T-helper 17 cell (primary cell): ENCODE measurements around the gene FOSL2. TPM values are rescaled to one million over a fixed set of nuclear protein-coding genes. Genes with fewer than 3 reads are reported as not detected.

ENCODE experiments used
- ATAC-seq: fragments of 150-1000 bp; cut with Tn5 transposase; 2 replicates; pipeline ENCODE4 v1.10.0; 2021; ENCODE audit warnings: mild to moderate bottlenecking, moderate library complexity
- DNase-seq, 3 donors: peaks; one replicate each; pipeline versions ENCODE4 v3.0.0 to v3.0.0-alpha.2; 2020 to 2021
- H3K9me3 ChIP-seq: one replicate; pipeline ENCODE4 v1.7.0; 2013; ENCODE audit warnings: low read length, mild to moderate bottlenecking; ENCODE audit not compliant: control insufficient read depth, poor library complexity, severe bottlenecking
- H3K27ac Mint-ChIP-seq: one replicate; pipeline ENCODE4 v1.8.0; 2022; ENCODE audit warnings: mild to moderate bottlenecking, moderate library complexity, mixed read lengths
- H3K27me3 Mint-ChIP-seq: one replicate; pipeline ENCODE4 v1.8.0; 2022; ENCODE audit warnings: mixed read lengths
- H3K36me3 Mint-ChIP-seq: one replicate; pipeline ENCODE4 v1.8.0; 2022; ENCODE audit warnings: low read depth, mixed read lengths
- H3K4me1 Mint-ChIP-seq: one replicate; pipeline ENCODE4 v1.8.0; 2022; ENCODE audit warnings: mild to moderate bottlenecking, mixed read lengths
- H3K4me3 Mint-ChIP-seq: one replicate; pipeline ENCODE4 v1.8.0; 2022; ENCODE audit warnings: mild to moderate bottlenecking, moderate library complexity, mixed read lengths
- total RNA-seq, 4 donors: library from RNA in 2 of 4; stranded (reverse) in 2 of 4; gene quantifications; one replicate each; pipeline ENCODE4 v1.2.3 and lab custom pipeline; 2022 to 2026

The FOSL2 gene
- total RNA-seq (100 to 1,000 TPM; 114 to 153 TPM), total RNA-seq (lab: John Stamatoyannopoulos, UW) (105 to 227 reads per million in 2 donors)

GRCh38 chr2:28392297-28393113 lies at the start of gene FOSL2:
TSS of gene FOSL2 (plus strand) at chr2:28392858. CDS start at chr2:28393721, 863 bp downstream.
- Mint-ChIP-seq H3K4me1 (peaks cover 20% of the 10 kb centered on the region), H3K36me3 (peaks cover 2% of the 10 kb centered on the region), H3K4me3 (peak within 1 kb of the TSS; percentile 90), H3K27ac (peak within 1 kb of the TSS; percentile 93), H3K27me3 (no peaks in the 10 kb centered on the region)
- DNase-seq (peak; percentile 86 to 93 (median 89)), ATAC-seq (peak; percentile 77)
- no peaks in the 10 kb centered on the region for H3K9me3 ChIP-seq

- ATAC-seq (no peak), DNase-seq (no peak)
- Mint-ChIP-seq H3K4me1 (peaks cover 17% of the 10 kb centered on the region), H3K27ac (peak overlapping the region; percentile 8), H3K27me3 (no peaks in the 10 kb centered on the region), H3K36me3 (peaks cover 4% of the 10 kb centered on the region), H3K4me3 (no peak overlapping the region)
- H3K9me3 ChIP-seq: no peaks in the 10 kb centered on the region
Observed at GRCh38 chr2:28343184-28343942, 49.3 kb upstream of the FOSL2 start.

GRCh38 chr2:28343971-28344715 lies 48.5 kb upstream of the FOSL2 start:
- ATAC-seq (no peak), DNase-seq (no peak)
- H3K36me3 Mint-ChIP-seq: peaks cover 2% of the 10 kb centered on the region
- H3K4me1 Mint-ChIP-seq: peaks cover 24% of the 10 kb centered on the region
- H3K4me3 Mint-ChIP-seq: no peak overlapping the region
- H3K27ac Mint-ChIP-seq: no peak overlapping the region
- H3K9me3 ChIP-seq: no peaks in the 10 kb centered on the region
- H3K27me3 Mint-ChIP-seq: no peaks in the 10 kb centered on the region

GRCh38 chr2:28344756-28345373 lies 47.8 kb upstream of the FOSL2 start:
- H3K36me3 Mint-ChIP-seq: no peaks in the 10 kb centered on the region
- peaks cover 27% of the 10 kb centered on the region for H3K4me1 Mint-ChIP-seq
- peak overlapping the region; percentile 85 for H3K27ac Mint-ChIP-seq
- H3K9me3 ChIP-seq: no peaks in the 10 kb centered on the region
- H3K27me3 Mint-ChIP-seq: no peaks in the 10 kb centered on the region
- no peak overlapping the region for H3K4me3 Mint-ChIP-seq
- DNase-seq (no peak), ATAC-seq (no peak)

- ATAC-seq: no peak
- Mint-ChIP-seq H3K4me1 (peaks cover 27% of the 10 kb centered on the region), H3K4me3 (no peak overlapping the region), H3K27ac (peak overlapping the region; percentile 85), H3K27me3 (no peaks in the 10 kb centered on the region), H3K36me3 (no peaks in the 10 kb centered on the region)
- H3K9me3 ChIP-seq: no peaks in the 10 kb centered on the region
- DNase-seq: no peak
Observed at GRCh38 chr2:28345619-28346018, 47.0 kb upstream of the FOSL2 start.

- H3K9me3 ChIP-seq: no peaks in the 10 kb centered on the region
- H3K4me3 Mint-ChIP-seq: no peak overlapping the region
- no peak for DNase-seq
- no peaks in the 10 kb centered on the region for H3K27me3 Mint-ChIP-seq
- H3K36me3 Mint-ChIP-seq: no peaks in the 10 kb centered on the region
- H3K4me1 Mint-ChIP-seq: peaks cover 27% of the 10 kb centered on the region
- H3K27ac Mint-ChIP-seq: peak overlapping the region; percentile 85
- ATAC-seq: no peak
Observed at GRCh38 chr2:28346587-28346986, 46.1 kb upstream of the FOSL2 start.

- Mint-ChIP-seq H3K27me3 (no peaks in the 10 kb centered on the region), H3K4me3 (peak overlapping the region; percentile 84), H3K27ac (peak overlapping the region; percentile 85), H3K36me3 (no peaks in the 10 kb centered on the region), H3K4me1 (peaks cover 29% of the 10 kb centered on the region)
- no peaks in the 10 kb centered on the region for H3K9me3 ChIP-seq
- ATAC-seq (no peak), DNase-seq (no peak)
Observed at GRCh38 chr2:28347193-28347592, 45.5 kb upstream of the FOSL2 start.

- peaks cover 29% of the 10 kb centered on the region for H3K4me1 Mint-ChIP-seq
- no peaks in the 10 kb centered on the region for H3K36me3 Mint-ChIP-seq
- DNase-seq (no peak), ATAC-seq (no peak)
- peak overlapping the region; percentile 84 for H3K4me3 Mint-ChIP-seq
- H3K27ac Mint-ChIP-seq: peak overlapping the region; percentile 85
- no peaks in the 10 kb centered on the region for H3K27me3 Mint-ChIP-seq
- no peaks in the 10 kb centered on the region for H3K9me3 ChIP-seq
Observed at GRCh38 chr2:28347596-28347995, 45.1 kb upstream of the FOSL2 start.

- Mint-ChIP-seq H3K4me3 (peak overlapping the region; percentile 84), H3K4me1 (peaks cover 26% of the 10 kb centered on the region), H3K27ac (peak overlapping the region; percentile 85), H3K27me3 (no peaks in the 10 kb centered on the region), H3K36me3 (no peaks in the 10 kb centered on the region)
- ATAC-seq (peak; percentile 94), DNase-seq (peak; percentile 28 to 38 (median 33))
- H3K9me3 ChIP-seq: no peaks in the 10 kb centered on the region
Observed at GRCh38 chr2:28348149-28348567, 44.5 kb upstream of the FOSL2 start.

- Mint-ChIP-seq H3K4me1 (peaks cover 26% of the 10 kb centered on the region), H3K27ac (peak overlapping the region; percentile 85), H3K4me3 (peak overlapping the region; percentile 84), H3K36me3 (no peaks in the 10 kb centered on the region), H3K27me3 (no peaks in the 10 kb centered on the region)
- no peaks in the 10 kb centered on the region for H3K9me3 ChIP-seq
- no peak for ATAC-seq
- DNase-seq: no peak
Observed at GRCh38 chr2:28348921-28349320, 43.7 kb upstream of the FOSL2 start.

- no peak overlapping the region for H3K4me3 Mint-ChIP-seq
Observed at GRCh38 chr2:28349546-28350165, 43.0 kb upstream of the FOSL2 start.

GRCh38 chr2:28350196-28350595 lies 42.5 kb upstream of the FOSL2 start:
- Mint-ChIP-seq H3K4me1 (peaks cover 28% of the 10 kb centered on the region), H3K36me3 (no peaks in the 10 kb centered on the region), H3K27me3 (no peaks in the 10 kb centered on the region), H3K27ac (no peak overlapping the region), H3K4me3 (no peak overlapping the region)
- no peaks in the 10 kb centered on the region for H3K9me3 ChIP-seq
- no peak for DNase-seq
- ATAC-seq: no peak

More at GRCh38 chr2:28349546-28350165, 43.0 kb upstream of the FOSL2 start:
- peak overlapping the region; percentile 85 for H3K27ac Mint-ChIP-seq
- H3K4me1 Mint-ChIP-seq: peaks cover 26% of the 10 kb centered on the region
- DNase-seq: no peak
- no peaks in the 10 kb centered on the region for H3K9me3 ChIP-seq
- no peak for ATAC-seq
- H3K36me3 Mint-ChIP-seq: no peaks in the 10 kb centered on the region
- no peaks in the 10 kb centered on the region for H3K27me3 Mint-ChIP-seq
